Measurements from ENCODE around the gene RPS8. TPM values are rescaled to one million over a fixed set of nuclear protein-coding genes. Genes with fewer than 3 reads are reported as not detected.
A peak's percentile ranks its signal among the peaks of the same experiment; 100 is the strongest.

Gene RPS8
- total RNA-seq, 1 experiment from 2014 or later = 2,296 TPM

DNA sequence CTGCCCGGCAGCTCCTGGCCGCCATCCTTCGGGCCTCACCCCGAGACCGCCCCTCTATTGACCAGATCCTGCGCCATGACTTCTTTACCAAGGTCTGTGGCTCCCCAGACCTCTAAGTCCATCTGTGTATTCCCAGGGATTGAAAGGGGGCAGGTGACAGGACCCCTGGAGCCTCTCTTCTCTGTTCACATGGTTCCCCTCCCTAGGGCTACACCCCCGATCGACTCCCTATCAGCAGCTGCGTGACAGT lies 27.6 kb downstream of the RPS8 start (continued):
- TF ChIP-seq FOSL1 (IDR thresholded peaks at IDR 0.05; ENCODE audit: low read depth) = no peak
- no peak for TF ChIP-seq EGR1 (IDR thresholded peaks at IDR 0.05; ENCODE audit: low read depth)
- TF ChIP-seq EZH2phosphoT487 (IDR thresholded peaks at IDR 0.05; ENCODE audit: borderline replicate concordance) = no peak
- TF ChIP-seq, protein P1, sequence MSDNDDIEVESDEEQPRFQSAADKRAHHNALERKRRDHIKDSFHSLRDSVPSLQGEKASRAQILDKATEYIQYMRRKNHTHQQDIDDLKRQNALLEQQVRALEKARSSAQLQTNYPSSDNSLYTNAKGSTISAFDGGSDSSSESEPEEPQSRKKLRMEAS (IDR thresholded peaks at IDR 0.05) = no peak
- no peak for TF ChIP-seq YY1 (IDR thresholded peaks at IDR 0.05; ENCODE audit: extremely low read depth, insufficient replicate concordance, low read depth, low read length)
- no peak for TF ChIP-seq CEBPB (IDR thresholded peaks at IDR 0.05; ENCODE audit: low read depth)
- TF ChIP-seq JUND (IDR thresholded peaks at IDR 0.05) = no peak
- no peak for TF ChIP-seq SRF (IDR thresholded peaks at IDR 0.05; ENCODE audit: low read depth)

DNA sequence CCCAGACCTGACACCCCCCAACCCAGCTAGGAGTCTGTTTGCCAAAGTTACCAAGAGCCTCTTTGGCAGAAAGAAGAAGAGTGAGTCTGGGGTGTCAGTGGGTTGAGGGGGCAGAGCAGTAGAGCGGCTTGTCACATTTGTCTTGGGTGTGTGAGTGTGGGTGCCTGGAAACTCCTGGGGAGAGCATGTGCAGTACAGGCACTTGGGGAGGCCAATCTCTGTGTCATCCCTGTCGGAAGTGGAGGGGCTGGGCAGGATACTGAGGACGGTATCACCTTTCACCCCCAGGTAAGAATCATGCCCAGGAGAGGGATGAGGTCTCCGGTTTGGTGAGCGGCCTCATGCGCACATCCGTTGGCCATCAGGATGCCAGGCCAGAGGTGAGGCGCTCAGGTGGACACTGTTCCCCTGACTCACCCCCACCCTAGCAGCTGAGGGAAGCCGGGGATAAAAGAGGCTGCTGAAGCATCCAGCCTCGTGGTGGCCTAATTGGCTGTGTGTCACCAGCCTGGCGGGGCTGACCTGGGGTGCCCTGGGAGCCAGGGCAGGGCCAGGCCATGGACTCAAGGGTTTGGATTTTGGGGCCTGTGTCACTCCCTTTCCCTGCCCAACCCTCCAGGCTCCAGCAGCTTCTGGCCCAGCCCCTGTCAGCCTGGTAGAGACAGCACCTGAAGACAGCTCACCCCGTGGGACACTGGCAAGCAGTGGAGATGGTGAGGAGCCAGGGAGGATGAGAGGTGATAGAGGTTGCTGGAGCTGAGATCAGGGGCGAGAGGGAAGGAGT lies 28.2 kb downstream of the RPS8 start:
- no peak for TF ChIP-seq CEBPB (IDR thresholded peaks at IDR 0.05; ENCODE audit: low read depth)
- no peak for TF ChIP-seq SP1 (IDR thresholded peaks at IDR 0.05; ENCODE audit: low read depth)
- no peak for TF ChIP-seq SRF (IDR thresholded peaks at IDR 0.05; ENCODE audit: low read depth)
- TF ChIP-seq EGR1 (IDR thresholded peaks at IDR 0.05; ENCODE audit: low read depth) = no peak
- TF ChIP-seq, protein P1 (IDR thresholded peaks at IDR 0.05) = no peak
- TF ChIP-seq JUND (IDR thresholded peaks at IDR 0.05) = no peak
- TF ChIP-seq, protein P2, sequence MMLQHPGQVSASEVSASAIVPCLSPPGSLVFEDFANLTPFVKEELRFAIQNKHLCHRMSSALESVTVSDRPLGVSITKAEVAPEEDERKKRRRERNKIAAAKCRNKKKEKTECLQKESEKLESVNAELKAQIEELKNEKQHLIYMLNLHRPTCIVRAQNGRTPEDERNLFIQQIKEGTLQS (IDR thresholded peaks at IDR 0.05) = no peak
- no peak for TF ChIP-seq YY1 (IDR thresholded peaks at IDR 0.05; ENCODE audit: extremely low read depth, insufficient replicate concordance, low read depth, low read length)
- no peak for TF ChIP-seq POLR2AphosphoS5 (IDR thresholded peaks at IDR 0.05; ENCODE audit: low read depth, low read length)
- no peak for TF ChIP-seq CBX3 (IDR thresholded peaks at IDR 0.05; ENCODE audit: low read depth)
- TF ChIP-seq, protein P3, sequence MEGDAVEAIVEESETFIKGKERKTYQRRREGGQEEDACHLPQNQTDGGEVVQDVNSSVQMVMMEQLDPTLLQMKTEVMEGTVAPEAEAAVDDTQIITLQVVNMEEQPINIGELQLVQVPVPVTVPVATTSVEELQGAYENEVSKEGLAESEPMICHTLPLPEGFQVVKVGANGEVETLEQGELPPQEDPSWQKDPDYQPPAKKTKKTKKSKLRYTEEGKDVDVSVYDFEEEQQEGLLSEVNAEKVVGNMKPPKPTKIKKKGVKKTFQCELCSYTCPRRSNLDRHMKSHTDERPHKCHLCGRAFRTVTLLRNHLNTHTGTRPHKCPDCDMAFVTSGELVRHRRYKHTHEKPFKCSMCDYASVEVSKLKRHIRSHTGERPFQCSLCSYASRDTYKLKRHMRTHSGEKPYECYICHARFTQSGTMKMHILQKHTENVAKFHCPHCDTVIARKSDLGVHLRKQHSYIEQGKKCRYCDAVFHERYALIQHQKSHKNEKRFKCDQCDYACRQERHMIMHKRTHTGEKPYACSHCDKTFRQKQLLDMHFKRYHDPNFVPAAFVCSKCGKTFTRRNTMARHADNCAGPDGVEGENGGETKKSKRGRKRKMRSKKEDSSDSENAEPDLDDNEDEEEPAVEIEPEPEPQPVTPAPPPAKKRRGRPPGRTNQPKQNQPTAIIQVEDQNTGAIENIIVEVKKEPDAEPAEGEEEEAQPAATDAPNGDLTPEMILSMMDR (IDR thresholded peaks at IDR 0.05 in 2 of 3, conservative IDR thresholded peaks at IDR 0.05 in 1 of 3; ENCODE audit: borderline replicate concordance in 1 of 3, insufficient read depth in 1 of 3, low read depth in 2 of 3, low read length in 2 of 3) = no peak
- TF ChIP-seq EZH2 (IDR thresholded peaks at IDR 0.05) = no peak
- TF ChIP-seq EZH2phosphoT487 (IDR thresholded peaks at IDR 0.05; ENCODE audit: borderline replicate concordance) = no peak
- no peak for TF ChIP-seq ZNF274 (IDR thresholded peaks at IDR 0.05; ENCODE audit: low read depth, low read length)
- no peak for TF ChIP-seq ZFX (IDR thresholded peaks at IDR 0.05)
- TF ChIP-seq ELF1 (IDR thresholded peaks at IDR 0.05; ENCODE audit: borderline replicate concordance, low read depth) = no peak
- DNase-seq (ENCODE audit: low read depth, low spot score) (no peak), ATAC-seq (no peak)
- POLR2A ChIA-PET = interaction anchor here (0.6 kb wide), 1 partner anchor 14 kb away, joined by 3 read pairs; no protein-coding TSS in a partner anchor
- H3K9ac ChIP-seq (ENCODE audit: low read length) = no peak overlapping the region; the same call in 1 of the 2 replicates
- H3K9me2 ChIP-seq (ENCODE audit: insufficient read depth) = no peaks in the 10 kb centered on the region
- intact Hi-C loops (cut with micrococcal nuclease) = no loop called here
- no peaks in the 10 kb centered on the region for H3K27me3 ChIP-seq (ENCODE audit: insufficient read depth, low read length)
- RAD21 ChIA-PET (ENCODE audit: low non-redundant PET in 1 of 2, low total read pairs in 2 of 2, uncharacterized antibody in 2 of 2, unreplicated experiment in 2 of 2) = no interaction called here
- peaks cover 3 to 46% of the 10 kb centered on the region in 2 experiments; a peak in 3 of 4 replicates for H3K36me3 ChIP-seq (ENCODE audit: control insufficient read depth in 1 of 2, insufficient read depth in 2 of 2, low read length in 2 of 2)
- peak overlapping the region; percentile 93 for H3K4me2 ChIP-seq (ENCODE audit: low read length)
- no peak overlapping the region for H3K4me3 ChIP-seq (replicated peaks in 1 of 2; ENCODE audit: low read depth in 1 of 2, low read length in 2 of 2)
- CTCF ChIA-PET = no interaction called here
- no peak overlapping the region for H2AFZ ChIP-seq (ENCODE audit: low read depth, low read length, poor library complexity, severe bottlenecking)
- peaks cover 51% of the 10 kb centered on the region for H3K79me2 ChIP-seq (ENCODE audit: insufficient read depth, low read length)
- peaks cover 41 to 91% of the 10 kb centered on the region in 2 experiments for H3K4me1 ChIP-seq (ENCODE audit: control insufficient read depth in 1 of 2, insufficient read depth in 2 of 2, low read length in 2 of 2)
- no peaks in the 10 kb centered on the region for H4K20me1 ChIP-seq (ENCODE audit: insufficient read depth)
- BruUV-seq (replicated peaks) = no TSS peak
- peak overlapping the region; percentile 25; the same call in 1 of the 2 replicates for H3K27ac ChIP-seq (ENCODE audit: low read depth, low read length)
- H3K9me3 ChIP-seq (ENCODE audit: control insufficient read depth in 1 of 2, insufficient read depth in 1 of 2, low read depth in 1 of 2, low read length in 2 of 2) = no peaks in the 10 kb centered on the region

Measured in HCT116 (cell line).